ENCODE data around the gene A3GALT2.

The A3GALT2 gene

GRCh38 chr1:33320619-33321165 is at the start of gene A3GALT2:
TSS of gene A3GALT2 (minus strand) at chr1:33321098. CDS start at chr1:33321098, 0 bp downstream.
- no peak for DNase-seq

- DNase-seq, result no peak
Observed at GRCh38 chr1:33370301-33370700, 49.4 kb upstream of the A3GALT2 start.

GRCh38 chr1:33369764-33370163 is 48.9 kb upstream of the A3GALT2 start:
- DNase-seq, result no peak

- DNase-seq, result no peak
Observed at GRCh38 chr1:33369081-33369480, 48.2 kb upstream of the A3GALT2 start.

GRCh38 chr1:33368431-33368830 is 47.5 kb upstream of the A3GALT2 start:
- DNase-seq, result no peak

- peak; percentile 30 for DNase-seq
Observed at GRCh38 chr1:33367485-33368405, 46.8 kb upstream of the A3GALT2 start.

GRCh38 chr1:33366762-33367484 is 46.0 kb upstream of the A3GALT2 start:
- DNase-seq, result no peak

GRCh38 chr1:33365560-33365997 is 44.7 kb upstream of the A3GALT2 start:
- no peak for DNase-seq

- no peak for DNase-seq
Observed at GRCh38 chr1:33364565-33364918, 43.6 kb upstream of the A3GALT2 start.

- DNase-seq, result no peak
Observed at GRCh38 chr1:33363470-33363861, 42.6 kb upstream of the A3GALT2 start.

- no peak for DNase-seq
Observed at GRCh38 chr1:33363021-33363420, 42.1 kb upstream of the A3GALT2 start.

- DNase-seq, result no peak
Observed at GRCh38 chr1:33361532-33362235, 40.8 kb upstream of the A3GALT2 start.

- no peak for DNase-seq
Observed at GRCh38 chr1:33360367-33360766, 39.5 kb upstream of the A3GALT2 start.

GRCh38 chr1:33359931-33360330 is 39.0 kb upstream of the A3GALT2 start:
- DNase-seq, result no peak

GRCh38 chr1:33358795-33359503 is 38.1 kb upstream of the A3GALT2 start:
- no peak for DNase-seq

GRCh38 chr1:33358114-33358794 is 37.4 kb upstream of the A3GALT2 start:
- no peak for DNase-seq

GRCh38 chr1:33357099-33357498 is 36.2 kb upstream of the A3GALT2 start:
- no peak for DNase-seq

GRCh38 chr1:33354707-33355316 is 33.9 kb upstream of the A3GALT2 start:
- no peak for DNase-seq

GRCh38 chr1:33353531-33353930 is 32.6 kb upstream of the A3GALT2 start:
- DNase-seq, result no peak

GRCh38 chr1:33351281-33351660 is 30.4 kb upstream of the A3GALT2 start:
- no peak for DNase-seq

GRCh38 chr1:33350611-33351280 is 29.8 kb upstream of the A3GALT2 start:
- no peak for DNase-seq

Data from NCI-H1417 treated with DMSO at 0.1 percent for 48 hours (cell line).